Measurements from ENCODE around the gene CHRDL1. TPM values are rescaled to one million over a fixed set of nuclear protein-coding genes. Genes with fewer than 3 reads are reported as not detected.

CHRDL1 gene
- total RNA-seq, 1 experiment from 2014 or later = 11.1 TPM

DNA sequence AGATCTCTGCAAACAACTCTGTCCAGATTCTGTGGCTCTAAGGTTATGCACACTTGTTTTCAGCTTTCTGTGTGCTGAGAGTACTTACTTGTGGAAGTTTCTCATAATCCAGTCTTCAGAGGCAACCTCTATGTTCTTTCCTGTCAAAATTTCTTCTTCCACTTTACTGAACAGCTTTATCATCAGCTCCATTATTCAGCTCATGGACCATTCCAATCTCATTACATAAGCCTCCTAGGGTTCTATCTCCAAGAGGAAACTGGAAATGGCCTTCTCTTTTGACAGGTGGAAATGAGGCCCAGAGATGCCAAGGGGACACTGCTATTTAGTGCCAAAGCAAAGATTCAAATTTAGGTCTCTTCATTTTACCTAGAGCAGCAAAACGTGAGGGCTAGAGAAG, 61.3 kb downstream of the CHRDL1 start:
- no peak overlapping the region for H3K27ac Mint-ChIP-seq
- no peaks in the 10 kb centered on the region for H3K36me3 Mint-ChIP-seq
- no peak overlapping the region for H3K4me3 Mint-ChIP-seq
- H3K4me1 Mint-ChIP-seq = peaks cover 19% of the 10 kb centered on the region
- H3K27me3 Mint-ChIP-seq (ENCODE audit: low read depth) = no peaks in the 10 kb centered on the region
- H3K9me3 Mint-ChIP-seq = no peaks in the 10 kb centered on the region
- TF ChIP-seq, protein P1, sequence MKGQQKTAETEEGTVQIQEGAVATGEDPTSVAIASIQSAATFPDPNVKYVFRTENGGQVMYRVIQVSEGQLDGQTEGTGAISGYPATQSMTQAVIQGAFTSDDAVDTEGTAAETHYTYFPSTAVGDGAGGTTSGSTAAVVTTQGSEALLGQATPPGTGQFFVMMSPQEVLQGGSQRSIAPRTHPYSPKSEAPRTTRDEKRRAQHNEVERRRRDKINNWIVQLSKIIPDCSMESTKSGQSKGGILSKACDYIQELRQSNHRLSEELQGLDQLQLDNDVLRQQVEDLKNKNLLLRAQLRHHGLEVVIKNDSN (CRISPR knock-in tag; IDR thresholded peaks at IDR 0.05) = no peak
- TF ChIP-seq NR2C2 (CRISPR knock-in tag; IDR thresholded peaks at IDR 0.05) (no peak), IRF2 (CRISPR knock-in tag; IDR thresholded peaks at IDR 0.05; ENCODE audit: borderline replicate concordance, low read depth) (no peak), CREM (CRISPR knock-in tag; IDR thresholded peaks at IDR 0.05) (no peak), ZNF317 (CRISPR knock-in tag; IDR thresholded peaks at IDR 0.05; ENCODE audit: borderline replicate concordance, low read depth) (no peak), ZNF671 (CRISPR knock-in tag; IDR thresholded peaks at IDR 0.05) (no peak), SMAD3 (CRISPR knock-in tag; IDR thresholded peaks at IDR 0.05; ENCODE audit: borderline replicate concordance) (no peak), FOXK1 (CRISPR knock-in tag; IDR thresholded peaks at IDR 0.05) (no peak), ZNF416 (CRISPR knock-in tag; IDR thresholded peaks at IDR 0.05) (no peak), ZNF219 (CRISPR knock-in tag; IDR thresholded peaks at IDR 0.05; ENCODE audit: borderline replicate concordance) (no peak), NFYB (CRISPR knock-in tag; conservative IDR thresholded peaks at IDR 0.05; ENCODE audit: low read depth) (no peak), MXD4 (CRISPR knock-in tag; IDR thresholded peaks at IDR 0.05; ENCODE audit: borderline replicate concordance) (no peak), OVOL2 (CRISPR knock-in tag; IDR thresholded peaks at IDR 0.05; ENCODE audit: borderline replicate concordance) (no peak), JUN (CRISPR knock-in tag; IDR thresholded peaks at IDR 0.05) (no peak)
- TF ChIP-seq, protein P2, sequence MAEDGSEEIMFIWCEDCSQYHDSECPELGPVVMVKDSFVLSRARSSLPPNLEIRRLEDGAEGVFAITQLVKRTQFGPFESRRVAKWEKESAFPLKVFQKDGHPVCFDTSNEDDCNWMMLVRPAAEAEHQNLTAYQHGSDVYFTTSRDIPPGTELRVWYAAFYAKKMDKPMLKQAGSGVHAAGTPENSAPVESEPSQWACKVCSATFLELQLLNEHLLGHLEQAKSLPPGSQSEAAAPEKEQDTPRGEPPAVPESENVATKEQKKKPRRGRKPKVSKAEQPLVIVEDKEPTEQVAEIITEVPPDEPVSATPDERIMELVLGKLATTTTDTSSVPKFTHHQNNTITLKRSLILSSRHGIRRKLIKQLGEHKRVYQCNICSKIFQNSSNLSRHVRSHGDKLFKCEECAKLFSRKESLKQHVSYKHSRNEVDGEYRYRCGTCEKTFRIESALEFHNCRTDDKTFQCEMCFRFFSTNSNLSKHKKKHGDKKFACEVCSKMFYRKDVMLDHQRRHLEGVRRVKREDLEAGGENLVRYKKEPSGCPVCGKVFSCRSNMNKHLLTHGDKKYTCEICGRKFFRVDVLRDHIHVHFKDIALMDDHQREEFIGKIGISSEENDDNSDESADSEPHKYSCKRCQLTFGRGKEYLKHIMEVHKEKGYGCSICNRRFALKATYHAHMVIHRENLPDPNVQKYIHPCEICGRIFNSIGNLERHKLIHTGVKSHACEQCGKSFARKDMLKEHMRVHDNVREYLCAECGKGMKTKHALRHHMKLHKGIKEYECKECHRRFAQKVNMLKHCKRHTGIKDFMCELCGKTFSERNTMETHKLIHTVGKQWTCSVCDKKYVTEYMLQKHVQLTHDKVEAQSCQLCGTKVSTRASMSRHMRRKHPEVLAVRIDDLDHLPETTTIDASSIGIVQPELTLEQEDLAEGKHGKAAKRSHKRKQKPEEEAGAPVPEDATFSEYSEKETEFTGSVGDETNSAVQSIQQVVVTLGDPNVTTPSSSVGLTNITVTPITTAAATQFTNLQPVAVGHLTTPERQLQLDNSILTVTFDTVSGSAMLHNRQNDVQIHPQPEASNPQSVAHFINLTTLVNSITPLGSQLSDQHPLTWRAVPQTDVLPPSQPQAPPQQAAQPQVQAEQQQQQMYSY (CRISPR knock-in tag; IDR thresholded peaks at IDR 0.05) = no peak
- TF ChIP-seq, protein P3, sequence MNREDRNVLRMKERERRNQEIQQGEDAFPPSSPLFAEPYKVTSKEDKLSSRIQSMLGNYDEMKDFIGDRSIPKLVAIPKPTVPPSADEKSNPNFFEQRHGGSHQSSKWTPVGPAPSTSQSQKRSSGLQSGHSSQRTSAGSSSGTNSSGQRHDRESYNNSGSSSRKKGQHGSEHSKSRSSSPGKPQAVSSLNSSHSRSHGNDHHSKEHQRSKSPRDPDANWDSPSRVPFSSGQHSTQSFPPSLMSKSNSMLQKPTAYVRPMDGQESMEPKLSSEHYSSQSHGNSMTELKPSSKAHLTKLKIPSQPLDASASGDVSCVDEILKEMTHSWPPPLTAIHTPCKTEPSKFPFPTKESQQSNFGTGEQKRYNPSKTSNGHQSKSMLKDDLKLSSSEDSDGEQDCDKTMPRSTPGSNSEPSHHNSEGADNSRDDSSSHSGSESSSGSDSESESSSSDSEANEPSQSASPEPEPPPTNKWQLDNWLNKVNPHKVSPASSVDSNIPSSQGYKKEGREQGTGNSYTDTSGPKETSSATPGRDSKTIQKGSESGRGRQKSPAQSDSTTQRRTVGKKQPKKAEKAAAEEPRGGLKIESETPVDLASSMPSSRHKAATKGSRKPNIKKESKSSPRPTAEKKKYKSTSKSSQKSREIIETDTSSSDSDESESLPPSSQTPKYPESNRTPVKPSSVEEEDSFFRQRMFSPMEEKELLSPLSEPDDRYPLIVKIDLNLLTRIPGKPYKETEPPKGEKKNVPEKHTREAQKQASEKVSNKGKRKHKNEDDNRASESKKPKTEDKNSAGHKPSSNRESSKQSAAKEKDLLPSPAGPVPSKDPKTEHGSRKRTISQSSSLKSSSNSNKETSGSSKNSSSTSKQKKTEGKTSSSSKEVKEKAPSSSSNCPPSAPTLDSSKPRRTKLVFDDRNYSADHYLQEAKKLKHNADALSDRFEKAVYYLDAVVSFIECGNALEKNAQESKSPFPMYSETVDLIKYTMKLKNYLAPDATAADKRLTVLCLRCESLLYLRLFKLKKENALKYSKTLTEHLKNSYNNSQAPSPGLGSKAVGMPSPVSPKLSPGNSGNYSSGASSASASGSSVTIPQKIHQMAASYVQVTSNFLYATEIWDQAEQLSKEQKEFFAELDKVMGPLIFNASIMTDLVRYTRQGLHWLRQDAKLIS (CRISPR knock-in tag; IDR thresholded peaks at IDR 0.05; ENCODE audit: borderline replicate concordance) = no peak
- TF ChIP-seq, protein P4, sequence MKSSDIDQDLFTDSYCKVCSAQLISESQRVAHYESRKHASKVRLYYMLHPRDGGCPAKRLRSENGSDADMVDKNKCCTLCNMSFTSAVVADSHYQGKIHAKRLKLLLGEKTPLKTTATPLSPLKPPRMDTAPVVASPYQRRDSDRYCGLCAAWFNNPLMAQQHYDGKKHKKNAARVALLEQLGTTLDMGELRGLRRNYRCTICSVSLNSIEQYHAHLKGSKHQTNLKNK (CRISPR knock-in tag; IDR thresholded peaks at IDR 0.05) = no peak
- CTCF ChIA-PET = no interaction called here
- DNase-seq (ENCODE audit: low spot score) = no peak
- ATAC-seq = no peak
- POLR2A ChIA-PET = no interaction called here

DNA sequence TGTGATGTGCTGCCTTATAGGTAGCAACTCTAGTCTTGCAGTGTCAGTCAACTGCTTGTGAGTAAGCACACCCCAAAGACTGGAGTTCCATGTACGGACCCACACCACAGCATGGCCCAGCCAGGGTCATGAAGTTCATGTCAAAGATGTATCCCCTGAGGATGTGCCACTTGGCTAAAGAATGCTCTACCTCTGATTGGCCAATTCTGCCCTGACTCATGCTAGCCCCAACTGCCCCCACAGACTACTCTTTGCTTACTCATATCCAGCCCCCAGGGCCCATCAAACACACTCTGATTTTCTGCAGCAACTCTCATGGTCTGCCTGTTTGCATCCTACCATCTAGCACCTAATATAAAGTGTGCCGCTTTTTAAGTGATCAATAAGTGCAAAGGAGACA, 62.5 kb downstream of the CHRDL1 start:
- ATAC-seq (no peak), DNase-seq (ENCODE audit: low spot score) (no peak)
- Mint-ChIP-seq H3K36me3 (no peaks in the 10 kb centered on the region), H3K4me1 (peaks cover 19% of the 10 kb centered on the region), H3K27ac (no peak overlapping the region), H3K27me3 (ENCODE audit: low read depth) (no peaks in the 10 kb centered on the region), H3K9me3 (no peaks in the 10 kb centered on the region), H3K4me3 (no peak overlapping the region)
- ChIA-PET POLR2A (no interaction called here), CTCF (interaction anchor here (1.3 kb wide), 1 partner anchor 104 kb away, joined by 3 read pairs; no protein-coding TSS in a partner anchor)
- TF ChIP-seq, protein P4 (CRISPR knock-in tag; IDR thresholded peaks at IDR 0.05) = no peak
- TF ChIP-seq TCF7 (CRISPR knock-in tag; IDR thresholded peaks at IDR 0.05; ENCODE audit: low read depth) (no peak), ZNF416 (CRISPR knock-in tag; IDR thresholded peaks at IDR 0.05) (no peak), PRRX2 (CRISPR knock-in tag; IDR thresholded peaks at IDR 0.05) (no peak), GABPB1 (CRISPR knock-in tag; IDR thresholded peaks at IDR 0.05) (no peak), ZNF219 (CRISPR knock-in tag; IDR thresholded peaks at IDR 0.05; ENCODE audit: borderline replicate concordance) (no peak), GTF2I (CRISPR knock-in tag; conservative IDR thresholded peaks at IDR 0.05) (no peak), SMAD4 (CRISPR knock-in tag; IDR thresholded peaks at IDR 0.05) (no peak), ZNF263 (CRISPR knock-in tag; IDR thresholded peaks at IDR 0.05; ENCODE audit: low read depth) (no peak)
- TF ChIP-seq, protein P5, sequence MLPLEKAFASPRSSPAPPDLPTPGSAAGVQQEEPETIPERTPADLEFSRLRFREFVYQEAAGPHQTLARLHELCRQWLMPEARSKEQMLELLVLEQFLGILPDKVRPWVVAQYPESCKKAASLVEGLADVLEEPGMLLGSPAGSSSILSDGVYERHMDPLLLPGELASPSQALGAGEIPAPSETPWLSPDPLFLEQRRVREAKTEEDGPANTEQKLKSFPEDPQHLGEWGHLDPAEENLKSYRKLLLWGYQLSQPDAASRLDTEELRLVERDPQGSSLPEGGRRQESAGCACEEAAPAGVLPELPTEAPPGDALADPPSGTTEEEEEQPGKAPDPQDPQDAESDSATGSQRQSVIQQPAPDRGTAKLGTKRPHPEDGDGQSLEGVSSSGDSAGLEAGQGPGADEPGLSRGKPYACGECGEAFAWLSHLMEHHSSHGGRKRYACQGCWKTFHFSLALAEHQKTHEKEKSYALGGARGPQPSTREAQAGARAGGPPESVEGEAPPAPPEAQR (CRISPR knock-in tag; IDR thresholded peaks at IDR 0.05) = no peak
- TF ChIP-seq, protein P6, sequence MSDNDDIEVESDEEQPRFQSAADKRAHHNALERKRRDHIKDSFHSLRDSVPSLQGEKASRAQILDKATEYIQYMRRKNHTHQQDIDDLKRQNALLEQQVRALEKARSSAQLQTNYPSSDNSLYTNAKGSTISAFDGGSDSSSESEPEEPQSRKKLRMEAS (CRISPR knock-in tag; IDR thresholded peaks at IDR 0.05) = no peak
- TF ChIP-seq, protein P7, sequence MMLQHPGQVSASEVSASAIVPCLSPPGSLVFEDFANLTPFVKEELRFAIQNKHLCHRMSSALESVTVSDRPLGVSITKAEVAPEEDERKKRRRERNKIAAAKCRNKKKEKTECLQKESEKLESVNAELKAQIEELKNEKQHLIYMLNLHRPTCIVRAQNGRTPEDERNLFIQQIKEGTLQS (CRISPR knock-in tag; conservative IDR thresholded peaks at IDR 0.05) = no peak

All from WTC11 (cell line).